Skin epidermis (tissue), 12 donors: ENCODE results near the gene ZNF710.
A peak's percentile ranks its signal among the peaks of the same experiment; 100 is the strongest.
"Not testable (repeated sequence)": the region's sequence is repeated elsewhere in the genome, so short reads cannot be mapped to it uniquely, and the experiment has no call there.

Experiments
- H3K27ac ChIP-seq, 21 experiments: fragments of 200-600 bp; sonication (generic) in 11 of 21; one replicate each; pipeline ENCODE4 v1.5.0; 2020; ENCODE audit warnings: mild to moderate bottlenecking in 3 of 21, inconsistent platforms in 2 of 21, moderate library complexity in 2 of 21
- H3K4me3 ChIP-seq, 7 experiments: fragments of 200-600 bp; sonication (generic) in 2 of 7; one replicate each; pipeline ENCODE4 v1.5.0; 2020; ENCODE audit warnings: inconsistent platforms in 2 of 7, mild to moderate bottlenecking in 2 of 7, moderate library complexity in 1 of 7

Gene ZNF710

GRCh38 chr15:90001062-90001682 is at the start of gene ZNF710:
ZNF710 (plus strand) TSS chr15:90001324; CDS start chr15:90067138, 65,814 bp downstream.
- peak within 1 kb of the TSS; percentile 69 to 93 (median 77) for H3K4me3 ChIP-seq
- peak within 1 kb of the TSS; percentile 94 to 99 (median 98) for H3K27ac ChIP-seq

GRCh38 chr15:89954541-89954940 is 46.6 kb upstream of the ZNF710 start:
- Histone ChIP-seq H3K27ac (no peak overlapping the region), H3K4me3 (no peak overlapping the region)

GRCh38 chr15:89955449-89955998 is 45.6 kb upstream of the ZNF710 start:
- not testable (repeated sequence) for H3K27ac ChIP-seq, H3K4me3 ChIP-seq

- H3K27ac ChIP-seq = peak overlapping the region in 13 of 21 experiments; percentile 10 to 69 (median 49)
- H3K4me3 ChIP-seq = no peak overlapping the region
Observed at GRCh38 chr15:89958107-89958805, 42.9 kb upstream of the ZNF710 start.

- Histone ChIP-seq H3K27ac (no peak overlapping the region), H3K4me3 (no peak overlapping the region)
Observed at GRCh38 chr15:89963301-89964231, 37.6 kb upstream of the ZNF710 start.

GRCh38 chr15:89964232-89964954 is 36.7 kb upstream of the ZNF710 start:
- no peak overlapping the region for H3K4me3 ChIP-seq
- H3K27ac ChIP-seq = no peak overlapping the region

GRCh38 chr15:89967881-89968280 is 33.2 kb upstream of the ZNF710 start:
- no peak overlapping the region for H3K4me3 ChIP-seq
- H3K27ac ChIP-seq = no peak overlapping the region

GRCh38 chr15:89971592-89971997 is 29.5 kb upstream of the ZNF710 start:
- no peak overlapping the region for H3K4me3 ChIP-seq
- H3K27ac ChIP-seq = peak overlapping the region in 1 of 21 experiments; percentile 17

- Histone ChIP-seq H3K4me3 (no peak overlapping the region), H3K27ac (no peak overlapping the region)
Observed at GRCh38 chr15:89972085-89972484, 29.0 kb upstream of the ZNF710 start.

- Histone ChIP-seq H3K4me3 (no peak overlapping the region), H3K27ac (peak overlapping the region in 8 of 21 experiments; percentile 2 to 50 (median 24))
Observed at GRCh38 chr15:89975482-89976245, 25.5 kb upstream of the ZNF710 start.

GRCh38 chr15:89976246-89976600 is 24.9 kb upstream of the ZNF710 start:
- Histone ChIP-seq H3K4me3 (no peak overlapping the region), H3K27ac (peak overlapping the region in 7 of 21 experiments; percentile 2 to 50 (median 22))

GRCh38 chr15:89977836-89978235 is 23.3 kb upstream of the ZNF710 start:
- H3K4me3 ChIP-seq = not testable (repeated sequence)

GRCh38 chr15:89978914-89979313 is 22.2 kb upstream of the ZNF710 start:
- no peak overlapping the region for H3K27ac ChIP-seq
- no peak overlapping the region for H3K4me3 ChIP-seq

More at GRCh38 chr15:89977836-89978235, 23.3 kb upstream of the ZNF710 start:
- H3K27ac ChIP-seq = not testable (repeated sequence)

GRCh38 chr15:89980896-89981295 is 20.2 kb upstream of the ZNF710 start:
- Histone ChIP-seq H3K27ac (no peak overlapping the region), H3K4me3 (no peak overlapping the region)

- no peak overlapping the region for H3K4me3 ChIP-seq
- H3K27ac ChIP-seq = no peak overlapping the region
Observed at GRCh38 chr15:89982315-89983055, 18.6 kb upstream of the ZNF710 start.

GRCh38 chr15:89984001-89984400 is 17.1 kb upstream of the ZNF710 start:
- Histone ChIP-seq H3K4me3 (no peak overlapping the region), H3K27ac (no peak overlapping the region)

GRCh38 chr15:89984421-89985010 is 16.6 kb upstream of the ZNF710 start:
- Histone ChIP-seq H3K27ac (no peak overlapping the region), H3K4me3 (no peak overlapping the region)

- no peak overlapping the region for H3K27ac ChIP-seq
- no peak overlapping the region for H3K4me3 ChIP-seq
Observed at GRCh38 chr15:89985111-89985510, 16.0 kb upstream of the ZNF710 start.
